ENCODE results near the gene IL10RB. TPM values are rescaled to one million over a fixed set of nuclear protein-coding genes. Genes with fewer than 3 reads are reported as not detected.
"Not testable (repeated sequence)": the region's sequence is repeated elsewhere in the genome, so short reads cannot be mapped to it uniquely, and the experiment has no call there.

The IL10RB gene
- total and polyA plus RNA-seq, 3 donors from 2014 or later = 14.3 to 19.3 (median 14.4) TPM

GRCh38 chr21:33241846-33242245 lies 24.3 kb upstream of the IL10RB start:
- TF ChIP-seq CTCF (IDR thresholded peaks at IDR 0.05) (no peak), POLR2A (IDR thresholded peaks at IDR 0.05) (no peak)
- intact Hi-C loops (cut with DNase I; ENCODE audit: low total_unique reads) = no loop called here
- Histone ChIP-seq H3K4me3 (no peak overlapping the region), H3K27ac (no peak overlapping the region), H3K9me3 (no peaks in the 10 kb centered on the region), H3K27me3 (no peaks in the 10 kb centered on the region), H3K4me1 (no peaks in the 10 kb centered on the region), H3K36me3 (ENCODE audit: low read depth, missing control alignments) (no peaks in the 10 kb centered on the region)
- no peak for DNase-seq
- 95 to 100% methylated on average over 2 of the region's 2 CpGs for WGBS, 2 donors

GRCh38 chr21:33242846-33243245 lies 23.3 kb upstream of the IL10RB start:
- H3K27me3 ChIP-seq; H3K27ac ChIP-seq; H3K4me3 ChIP-seq; H3K4me1 ChIP-seq; H3K9me3 ChIP-seq; intact Hi-C loops (cut with DNase I; ENCODE audit: low total_unique reads); DNase-seq; H3K36me3 ChIP-seq (ENCODE audit: low read depth, missing control alignments): not testable (repeated sequence)
- WGBS, 2 donors = 91 to 96% methylated on average over 6 to 8 of the region's 8 CpGs

- H3K9me3 ChIP-seq = no peaks in the 10 kb centered on the region
- H3K4me1 ChIP-seq = no peaks in the 10 kb centered on the region
- H3K27me3 ChIP-seq = no peaks in the 10 kb centered on the region
- no peak overlapping the region for H3K4me3 ChIP-seq
- WGBS, 2 donors = 79 to 84% methylated on average over 6 of the region's 6 CpGs
- H3K36me3 ChIP-seq (ENCODE audit: low read depth, missing control alignments) = no peaks in the 10 kb centered on the region
- no peak for DNase-seq
- no peak overlapping the region for H3K27ac ChIP-seq
- TF ChIP-seq POLR2A (IDR thresholded peaks at IDR 0.05) = no peak
- TF ChIP-seq CTCF (IDR thresholded peaks at IDR 0.05) = no peak
- intact Hi-C loops (cut with DNase I; ENCODE audit: low total_unique reads) = no loop called here
These were observed 21.9 kb upstream of the IL10RB start for GRCh38 chr21:33244082-33244778.

GRCh38 chr21:33244779-33245105 lies 21.4 kb upstream of the IL10RB start:
- no peaks in the 10 kb centered on the region for H3K36me3 ChIP-seq (ENCODE audit: low read depth, missing control alignments)
- 81 to 86% methylated on average over 2 of the region's 2 CpGs for WGBS, 2 donors
- TF ChIP-seq CTCF (IDR thresholded peaks at IDR 0.05) = no peak
- no peak for TF ChIP-seq POLR2A (IDR thresholded peaks at IDR 0.05)
- no peaks in the 10 kb centered on the region for H3K27me3 ChIP-seq
- H3K27ac ChIP-seq = no peak overlapping the region
- intact Hi-C loops (cut with DNase I; ENCODE audit: low total_unique reads) = no loop called here
- DNase-seq = no peak
- H3K9me3 ChIP-seq = no peaks in the 10 kb centered on the region
- no peaks in the 10 kb centered on the region for H3K4me1 ChIP-seq
- no peak overlapping the region for H3K4me3 ChIP-seq

GRCh38 chr21:33245289-33245918 lies 20.8 kb upstream of the IL10RB start:
- DNase-seq = no peak
- WGBS, 2 donors = 93 to 97% methylated on average over 4 of the region's 4 CpGs
- H3K36me3 ChIP-seq (ENCODE audit: low read depth, missing control alignments) = no peaks in the 10 kb centered on the region
- H3K4me3 ChIP-seq = no peak overlapping the region
- intact Hi-C loops (cut with DNase I; ENCODE audit: low total_unique reads) = no loop called here
- H3K27ac ChIP-seq = no peak overlapping the region
- TF ChIP-seq CTCF (IDR thresholded peaks at IDR 0.05) (no peak), POLR2A (IDR thresholded peaks at IDR 0.05) (no peak)
- no peaks in the 10 kb centered on the region for H3K4me1 ChIP-seq
- no peaks in the 10 kb centered on the region for H3K9me3 ChIP-seq
- H3K27me3 ChIP-seq = no peaks in the 10 kb centered on the region
